A673 (cell line): Measurements from ENCODE around the gene TMEFF2.

Experiments
- CTCF ChIP-seq: fragments of 300-800, 200-600 bp; sonication (generic); conservative IDR thresholded peaks from 2 replicates; pipeline ENCODE4 v1.5.1; 2017; ENCODE audit warnings: low read depth, mild to moderate bottlenecking, antibody characterized with exemption, low read length, moderate library complexity, mixed read lengths
- EZH2 ChIP-seq: fragments of 200-600 bp; sonication (generic); IDR thresholded peaks from 2 replicates; pipeline ENCODE4 v1.6.1; 2017; ENCODE audit warnings: borderline replicate concordance, low read depth, mild to moderate bottlenecking, mixed read lengths, antibody characterized with exemption, low read length; ENCODE audit not compliant: poor library complexity, severe bottlenecking

- TF ChIP-seq EZH2: no peak
- TF ChIP-seq CTCF: no peak
Measured at GRCh38 chr2:192139813-192140212, 54.9 kb downstream of the TMEFF2 start.
